NCI-H510A (cell line): ENCODE results near the gene MTX1.

Experiments used
- DNase-seq: peaks from one replicate; lab custom pipeline; 2025; lab: John Stamatoyannopoulos, UW

Gene MTX1

DNA sequence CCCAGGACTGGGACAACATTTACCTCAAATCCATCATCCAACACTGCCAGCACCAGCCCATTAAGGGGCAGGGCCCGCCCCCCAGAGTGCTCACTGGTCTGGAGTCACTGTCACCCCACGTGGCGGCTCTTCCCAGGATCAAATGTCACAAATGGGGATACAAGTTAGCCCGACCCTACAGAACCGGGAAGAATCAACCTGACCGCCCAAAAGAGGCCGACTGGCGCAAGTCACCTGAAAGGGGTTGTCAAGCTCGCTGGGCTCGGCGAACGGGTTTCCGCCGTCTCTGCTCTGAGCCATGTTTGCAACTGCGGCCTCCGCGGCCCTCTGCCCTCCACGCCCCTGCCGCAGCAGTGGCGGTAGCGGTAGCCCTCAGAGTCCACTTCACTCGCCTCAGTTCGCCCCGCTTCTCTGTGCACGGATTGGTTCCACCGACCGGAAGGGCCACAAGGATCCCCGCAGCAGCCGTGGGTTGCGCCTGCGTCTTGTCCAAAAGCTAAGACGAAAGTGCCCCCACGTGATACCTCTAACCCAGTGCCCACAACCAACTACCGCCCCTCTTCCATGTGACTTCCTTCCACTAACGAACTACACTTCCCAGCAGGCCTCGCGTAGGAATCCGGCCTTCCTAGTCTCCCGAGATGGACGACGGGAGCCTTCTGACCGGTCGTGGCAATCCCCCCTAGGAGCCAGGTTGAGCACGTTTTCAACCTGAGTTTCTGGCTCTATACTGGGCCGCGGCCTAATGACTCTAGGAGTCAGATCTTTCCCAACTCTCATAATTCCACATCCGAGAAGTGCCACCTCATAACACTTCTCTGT, 53.6 kb downstream of the MTX1 start, which contains the start of gene SCAMP3:
Gene SCAMP3, minus strand, starts transcription at position 509 of the 822 bp plus-strand sequence. Its CDS starts 209 bp downstream, at position 300.
- DNase-seq, result peak; percentile 96

DNA sequence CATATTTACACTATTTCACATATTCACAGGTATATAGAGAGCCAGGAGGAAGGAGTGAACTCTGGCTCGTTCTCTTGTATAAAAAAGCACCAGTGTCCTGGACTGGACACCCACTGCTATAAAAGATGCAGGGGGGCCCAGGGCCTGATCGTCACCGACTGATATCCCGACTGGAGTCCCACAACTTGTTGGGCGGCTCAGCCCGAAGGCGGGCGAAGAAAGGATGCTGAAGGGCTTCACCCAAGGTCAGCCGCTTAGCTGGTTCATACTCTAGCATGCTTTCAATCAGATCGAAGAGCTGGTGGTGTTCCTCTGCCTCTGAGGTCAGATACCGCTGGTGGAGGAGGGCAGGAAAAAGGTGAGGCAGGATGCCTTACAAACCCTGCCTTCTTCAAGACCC, 54.6 kb downstream of the MTX1 start:
- DNase-seq, result no peak
